GDM1 (cell line): Measurements from ENCODE around the gene PDZD4.

Experiments
- DNase-seq: peaks from one replicate; lab custom pipeline; 2025; lab: John Stamatoyannopoulos, UW

Gene PDZD4

GRCh38 chrX:153868576-153869472, 38.5 kb upstream of the PDZD4 start:
- DNase-seq: no peak

GRCh38 chrX:153867671-153868070, 37.3 kb upstream of the PDZD4 start:
- DNase-seq: no peak

GRCh38 chrX:153867139-153867538, 36.8 kb upstream of the PDZD4 start:
- DNase-seq: no peak

- no peak for DNase-seq
These were observed 36.1 kb upstream of the PDZD4 start for GRCh38 chrX:153866302-153867019.

GRCh38 chrX:153865685-153866084, 35.3 kb upstream of the PDZD4 start:
- DNase-seq: no peak

GRCh38 chrX:153865321-153865580, 34.9 kb upstream of the PDZD4 start:
- no peak for DNase-seq

GRCh38 chrX:153864561-153865320, 34.4 kb upstream of the PDZD4 start:
- no peak for DNase-seq

GRCh38 chrX:153864101-153864500, 33.8 kb upstream of the PDZD4 start:
- DNase-seq: no peak

GRCh38 chrX:153863251-153863991, 33.1 kb upstream of the PDZD4 start:
- no peak for DNase-seq

GRCh38 chrX:153862369-153863250, 32.3 kb upstream of the PDZD4 start:
- no peak for DNase-seq

GRCh38 chrX:153861733-153862310, 31.5 kb upstream of the PDZD4 start:
- no peak for DNase-seq

- DNase-seq: no peak
These were observed 30.8 kb upstream of the PDZD4 start for GRCh38 chrX:153861151-153861550.

- DNase-seq: no peak
These were observed 27.1 kb upstream of the PDZD4 start for GRCh38 chrX:153857348-153857903.

GRCh38 chrX:153854702-153855101, 24.4 kb upstream of the PDZD4 start:
- no peak for DNase-seq

- DNase-seq: no peak
These were observed 23.5 kb upstream of the PDZD4 start for GRCh38 chrX:153853902-153854267.

- no peak for DNase-seq
These were observed 23.0 kb upstream of the PDZD4 start for GRCh38 chrX:153853180-153853901.

- no peak for DNase-seq
These were observed 21.6 kb upstream of the PDZD4 start for GRCh38 chrX:153851981-153852380.

- no peak for DNase-seq
These were observed 18.0 kb upstream of the PDZD4 start for GRCh38 chrX:153848325-153848724.

- DNase-seq: no peak
These were observed 15.5 kb upstream of the PDZD4 start for GRCh38 chrX:153845842-153846241.

GRCh38 chrX:153845195-153845594, 14.9 kb upstream of the PDZD4 start:
- DNase-seq: no peak
